Measurements from ENCODE around the gene CLEC3A.

DNA sequence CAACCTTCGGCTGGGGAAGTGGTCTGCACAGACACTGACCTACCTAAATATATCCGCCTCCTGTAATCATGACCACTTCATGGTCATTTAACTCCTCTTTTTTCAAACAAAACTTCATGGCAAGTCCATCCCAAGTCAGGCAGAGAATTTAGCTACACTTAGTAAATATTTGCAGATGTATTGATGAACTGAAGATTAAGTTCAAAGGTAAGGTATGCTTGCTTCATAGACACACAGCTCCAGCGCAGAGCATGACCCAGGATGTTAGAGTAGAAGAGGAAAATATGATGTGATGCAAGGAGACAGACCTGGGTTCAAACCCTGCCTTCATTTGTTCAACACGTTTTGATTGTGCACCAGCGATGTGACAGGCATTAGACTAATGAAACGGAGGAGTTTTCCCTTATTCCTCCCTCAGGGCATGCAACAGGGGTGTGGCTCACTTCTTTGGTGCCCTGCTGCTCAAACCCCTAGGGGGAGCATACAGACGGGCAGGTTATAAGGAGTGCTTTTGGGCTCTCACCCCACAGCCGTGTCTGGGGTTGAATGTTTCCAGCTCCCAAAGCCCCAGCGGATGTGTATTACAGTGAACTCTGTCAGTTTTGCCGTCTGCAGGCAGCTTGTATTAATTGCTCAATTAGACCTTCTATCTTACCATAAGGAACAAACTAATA lies 23.9 kb upstream of the CLEC3A start:
- TF ChIP-seq, protein P1, sequence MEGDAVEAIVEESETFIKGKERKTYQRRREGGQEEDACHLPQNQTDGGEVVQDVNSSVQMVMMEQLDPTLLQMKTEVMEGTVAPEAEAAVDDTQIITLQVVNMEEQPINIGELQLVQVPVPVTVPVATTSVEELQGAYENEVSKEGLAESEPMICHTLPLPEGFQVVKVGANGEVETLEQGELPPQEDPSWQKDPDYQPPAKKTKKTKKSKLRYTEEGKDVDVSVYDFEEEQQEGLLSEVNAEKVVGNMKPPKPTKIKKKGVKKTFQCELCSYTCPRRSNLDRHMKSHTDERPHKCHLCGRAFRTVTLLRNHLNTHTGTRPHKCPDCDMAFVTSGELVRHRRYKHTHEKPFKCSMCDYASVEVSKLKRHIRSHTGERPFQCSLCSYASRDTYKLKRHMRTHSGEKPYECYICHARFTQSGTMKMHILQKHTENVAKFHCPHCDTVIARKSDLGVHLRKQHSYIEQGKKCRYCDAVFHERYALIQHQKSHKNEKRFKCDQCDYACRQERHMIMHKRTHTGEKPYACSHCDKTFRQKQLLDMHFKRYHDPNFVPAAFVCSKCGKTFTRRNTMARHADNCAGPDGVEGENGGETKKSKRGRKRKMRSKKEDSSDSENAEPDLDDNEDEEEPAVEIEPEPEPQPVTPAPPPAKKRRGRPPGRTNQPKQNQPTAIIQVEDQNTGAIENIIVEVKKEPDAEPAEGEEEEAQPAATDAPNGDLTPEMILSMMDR (IDR thresholded peaks at IDR 0.05): no peak
- TF ChIP-seq EP300 (IDR thresholded peaks at IDR 0.05) (no peak), POLR2AphosphoS5 (IDR thresholded peaks at IDR 0.05) (no peak)
